NCI-H774 (cell line): Measurements from ENCODE around the gene HSD17B13.
"Not testable (repeated sequence)": the region's sequence is repeated elsewhere in the genome, so short reads cannot be mapped to it uniquely, and the experiment has no call there.

Experiments used
- DNase-seq: peaks from one replicate; lab custom pipeline; 2025; lab: John Stamatoyannopoulos, UW

HSD17B13 gene, protein sequence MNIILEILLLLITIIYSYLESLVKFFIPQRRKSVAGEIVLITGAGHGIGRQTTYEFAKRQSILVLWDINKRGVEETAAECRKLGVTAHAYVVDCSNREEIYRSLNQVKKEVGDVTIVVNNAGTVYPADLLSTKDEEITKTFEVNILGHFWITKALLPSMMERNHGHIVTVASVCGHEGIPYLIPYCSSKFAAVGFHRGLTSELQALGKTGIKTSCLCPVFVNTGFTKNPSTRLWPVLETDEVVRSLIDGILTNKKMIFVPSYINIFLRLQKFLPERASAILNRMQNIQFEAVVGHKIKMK

GRCh38 chr4:87322754-87323153, at the start of gene HSD17B13:
Gene HSD17B13, minus strand, starts transcription at chr4:87322882. Its CDS starts 41 bp downstream, at chr4:87322841.
- no peak for DNase-seq

GRCh38 chr4:87370068-87370467, 47.4 kb upstream of the HSD17B13 start:
- no peak for DNase-seq

- DNase-seq: no peak
These were observed 44.0 kb upstream of the HSD17B13 start for GRCh38 chr4:87366521-87367162.

DNA sequence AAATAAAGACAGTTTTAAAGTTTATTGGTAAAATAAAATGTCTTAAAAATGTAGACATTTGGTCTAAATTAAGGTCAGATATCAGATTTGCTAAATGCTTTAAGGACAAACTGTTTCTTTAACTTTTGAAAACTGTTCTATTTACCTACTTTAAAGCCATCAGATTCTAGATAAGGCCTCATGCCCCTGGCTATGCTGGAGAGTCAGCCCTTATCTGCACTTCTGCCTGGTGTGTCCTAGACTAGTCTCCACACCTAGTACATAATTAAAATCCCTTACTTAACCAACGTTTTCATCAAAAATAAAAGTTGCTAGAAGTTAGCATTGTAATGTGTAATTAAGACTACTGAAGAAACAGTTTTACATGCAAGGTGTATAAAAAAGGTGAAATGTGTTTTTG, 42.7 kb upstream of the HSD17B13 start:
- no peak for DNase-seq

- DNase-seq: no peak
These were observed 40.9 kb upstream of the HSD17B13 start for GRCh38 chr4:87363552-87363951.

DNA sequence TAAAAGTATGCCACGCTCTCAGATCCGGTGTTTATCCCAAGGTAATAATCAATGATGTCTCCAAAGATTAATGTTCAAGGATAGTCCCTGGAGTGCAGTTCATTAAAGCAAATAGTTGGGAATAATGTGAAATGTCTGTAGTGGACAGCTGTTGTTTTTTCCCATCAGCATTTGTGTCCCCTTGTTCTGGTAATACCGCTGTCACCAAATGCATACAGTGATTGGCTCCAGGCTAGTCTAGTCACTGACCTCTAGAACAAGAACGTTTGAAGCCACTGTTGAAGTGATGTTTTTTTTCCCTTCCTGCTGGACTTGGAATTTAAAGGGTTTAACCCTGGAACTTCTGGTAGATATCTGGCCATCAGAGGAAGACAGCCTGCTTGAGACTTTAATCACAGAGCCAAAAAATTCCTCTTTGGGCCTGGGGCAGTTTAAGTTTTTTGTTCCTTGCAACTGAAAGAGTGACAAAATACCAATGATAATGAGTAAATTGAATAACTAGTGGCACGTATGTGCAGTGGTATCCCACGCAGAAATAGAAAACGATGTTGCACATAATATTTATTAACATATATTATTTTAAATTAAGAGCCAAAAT, 37.8 kb upstream of the HSD17B13 start:
- DNase-seq: no peak

DNA sequence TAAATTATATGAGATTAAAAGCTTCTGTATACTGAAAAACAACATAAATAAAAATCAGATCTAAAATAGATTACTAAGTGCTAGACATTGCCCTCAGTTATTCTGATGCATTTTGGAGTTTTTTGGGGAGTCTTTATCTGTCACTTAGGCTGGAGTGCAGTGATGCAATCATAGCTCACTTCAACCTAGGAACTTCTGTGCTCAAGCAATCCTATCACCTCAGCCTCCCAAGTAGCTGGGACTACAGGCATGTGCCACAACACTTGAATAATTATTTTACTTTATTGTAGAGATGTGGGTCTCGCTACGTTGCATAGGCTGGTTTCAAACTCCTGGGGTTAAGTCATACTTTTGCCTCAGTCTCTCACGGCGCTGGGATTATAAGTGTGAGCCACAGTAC, 36.6 kb upstream of the HSD17B13 start:
- no peak for DNase-seq

DNA sequence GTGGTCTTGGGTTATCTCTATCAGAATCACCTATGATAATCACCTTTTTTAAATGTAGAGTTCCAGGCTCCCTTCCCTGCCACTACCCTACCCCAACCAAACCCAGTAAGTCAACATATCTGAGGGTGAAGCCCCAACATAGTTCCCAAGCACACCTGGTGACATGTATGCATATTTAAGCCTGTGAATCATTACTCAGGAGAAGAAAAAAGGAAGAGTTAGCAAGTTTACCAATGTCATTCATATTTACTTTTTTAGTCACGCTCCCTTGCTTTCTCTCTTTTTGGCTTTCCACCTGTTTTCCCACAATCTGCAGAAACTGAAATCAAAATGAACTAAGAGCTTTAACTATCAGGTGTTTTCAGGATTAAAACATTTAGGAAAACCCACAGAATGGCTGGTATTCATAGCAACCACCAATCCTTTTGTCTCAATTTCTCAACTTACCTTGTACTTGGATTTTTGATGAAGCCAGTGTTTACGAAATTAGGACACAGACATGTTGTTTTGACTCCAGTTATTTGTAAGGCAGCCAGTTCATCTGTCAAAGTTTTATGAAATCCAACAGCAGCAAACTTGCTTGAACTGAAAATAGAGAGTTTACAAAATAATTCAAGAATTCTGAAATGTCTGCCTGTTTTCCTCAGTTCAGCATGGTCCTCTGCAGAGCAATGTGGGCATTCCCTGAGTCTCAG, 34.3 kb upstream of the HSD17B13 start:
- DNase-seq: no peak

DNA sequence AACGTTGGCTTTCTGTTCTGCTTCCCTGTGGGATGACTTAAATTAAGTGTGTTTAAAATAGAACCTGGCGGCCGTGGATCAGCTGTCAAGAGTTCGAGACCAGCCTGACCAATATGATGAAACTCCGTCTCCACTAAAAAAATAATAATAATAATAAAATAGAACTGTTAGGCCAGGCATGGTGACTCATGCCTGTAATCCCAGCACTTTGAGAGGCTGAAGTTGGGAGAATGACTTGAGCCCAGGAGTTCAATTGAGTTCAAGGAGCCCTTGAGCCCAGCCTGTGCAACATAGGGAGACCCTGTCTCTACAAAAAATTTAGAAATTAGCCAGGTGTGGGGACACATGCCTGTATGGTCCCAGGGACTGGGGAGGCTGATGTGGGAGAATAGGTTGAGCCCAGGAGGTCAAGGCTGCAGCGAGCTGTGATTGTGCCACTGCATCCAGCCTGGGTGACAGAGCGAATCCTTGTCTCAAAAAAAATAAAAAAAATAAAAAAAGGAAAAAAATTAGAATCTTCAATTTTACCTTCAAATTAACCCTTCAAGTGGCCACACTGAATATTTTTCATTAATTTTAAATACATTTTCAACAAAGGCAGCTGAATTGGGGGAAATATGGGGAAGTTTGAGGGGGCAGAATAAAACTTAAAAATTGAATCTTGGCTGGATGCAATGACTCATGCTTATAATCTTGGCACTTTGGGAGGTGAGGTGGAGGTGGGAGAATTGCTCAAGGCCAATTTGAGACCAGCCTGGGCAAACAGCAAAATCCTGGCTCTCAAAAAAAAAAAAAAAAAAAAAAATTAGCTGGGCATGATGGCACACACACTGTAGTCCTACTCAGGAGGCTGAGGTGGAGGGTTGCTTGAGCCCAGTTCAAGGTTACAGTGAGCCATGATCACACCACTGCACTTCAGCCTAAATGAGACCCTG, 31.8 kb upstream of the HSD17B13 start:
- DNase-seq: no peak

GRCh38 chr4:87353592-87353991, 30.9 kb upstream of the HSD17B13 start:
- no peak for DNase-seq

DNA sequence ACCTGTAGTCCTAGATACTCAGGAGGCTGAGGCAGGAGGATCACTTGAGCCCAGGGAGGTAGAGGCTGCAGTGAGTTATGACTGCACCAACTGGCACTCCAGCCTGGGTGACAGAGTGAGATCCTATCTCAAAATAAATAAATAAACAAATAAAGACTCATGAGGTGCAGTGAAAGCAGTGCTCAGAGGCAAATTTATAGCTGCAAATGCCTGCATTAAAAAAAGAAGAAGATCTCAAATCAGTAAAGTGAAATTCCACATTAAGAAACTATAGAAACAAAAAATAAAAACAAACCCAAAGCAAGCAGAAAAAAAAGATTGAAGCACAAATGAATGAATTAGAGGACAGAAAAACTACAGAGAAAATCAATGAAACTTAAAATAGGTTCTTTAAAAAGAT, 22.5 kb upstream of the HSD17B13 start:
- DNase-seq: no peak

DNA sequence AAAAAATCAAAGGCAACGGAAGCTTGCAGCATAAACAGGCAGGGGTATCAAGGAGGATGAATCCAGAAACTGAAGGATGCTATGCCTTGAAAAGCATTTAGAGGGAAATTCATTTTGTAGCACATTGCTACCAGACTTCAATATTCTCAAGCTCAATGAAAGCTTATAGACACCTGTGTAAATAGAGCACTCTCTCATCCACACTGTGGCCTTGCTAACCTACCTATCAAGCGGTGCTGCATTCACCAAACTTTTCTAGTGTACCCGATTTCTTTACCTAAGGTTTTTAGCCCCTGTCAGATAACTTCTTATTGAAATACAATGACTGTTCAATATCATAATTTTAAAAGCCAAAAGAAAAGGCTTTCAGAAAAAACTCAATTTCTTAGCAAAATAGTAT, 20.2 kb upstream of the HSD17B13 start:
- no peak for DNase-seq

- DNase-seq: not testable (repeated sequence)
These were observed 19.4 kb upstream of the HSD17B13 start for GRCh38 chr4:87341954-87342635.

DNA sequence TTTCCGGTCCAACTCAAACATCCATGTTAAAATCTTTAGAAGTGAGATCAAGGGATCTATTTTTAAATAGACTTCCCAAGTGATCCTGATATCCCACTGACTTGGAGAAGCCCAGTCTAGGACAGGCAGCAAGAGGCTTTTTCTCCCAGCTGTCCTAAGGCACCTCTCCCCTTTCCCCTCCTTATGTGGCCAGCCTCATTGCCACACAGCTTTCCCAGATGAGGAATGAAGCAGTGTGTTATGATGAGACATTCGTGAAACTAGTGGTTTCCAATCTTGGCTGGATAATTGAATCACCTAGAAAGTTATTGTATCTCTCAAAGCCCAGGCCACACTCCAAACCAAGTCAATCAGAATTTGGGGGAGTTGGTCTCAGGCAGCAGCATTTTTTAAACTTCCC, 16.8 kb upstream of the HSD17B13 start:
- DNase-seq: no peak

GRCh38 chr4:87337361-87337760, 14.7 kb upstream of the HSD17B13 start:
- DNase-seq: no peak

DNA sequence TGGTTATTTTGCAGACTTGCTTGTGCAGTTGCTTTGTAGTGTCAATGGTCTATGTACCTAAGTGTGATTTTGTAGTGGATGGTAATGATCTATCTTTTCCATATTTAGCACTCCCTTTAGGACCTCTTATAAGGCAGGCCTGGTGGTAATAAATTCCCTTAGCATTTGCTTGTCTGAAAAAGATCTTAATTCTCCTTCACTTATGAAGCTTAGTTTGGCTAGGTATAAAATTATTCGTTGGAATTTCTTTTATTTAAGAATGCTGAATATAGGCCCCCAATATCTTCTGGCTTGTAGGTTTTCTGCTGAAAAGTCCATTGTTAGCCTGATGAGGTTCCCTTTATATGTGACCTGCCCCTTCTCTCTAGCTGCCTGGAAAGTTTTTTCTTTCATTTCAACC, 10.6 kb upstream of the HSD17B13 start:
- DNase-seq: no peak

DNA sequence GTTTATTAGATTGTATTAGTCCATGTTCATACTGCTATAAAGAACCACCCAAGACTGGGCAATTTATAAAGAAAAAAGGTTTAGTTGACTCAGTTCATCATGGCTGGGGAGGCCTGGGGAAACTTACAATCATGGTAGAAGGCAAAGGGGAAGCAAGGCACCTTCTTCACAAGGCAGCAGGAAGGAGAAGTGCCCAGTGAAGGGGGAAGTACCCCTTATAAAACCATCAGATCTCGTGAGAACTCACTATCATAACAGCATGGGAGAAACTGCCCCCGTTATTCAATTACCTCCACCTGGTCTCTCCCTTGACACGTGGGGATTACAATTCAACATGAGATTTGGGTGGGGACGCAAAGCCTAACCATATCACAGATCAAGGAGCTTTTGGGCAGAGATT, 8.1 kb upstream of the HSD17B13 start:
- DNase-seq: no peak

- DNase-seq: no peak
These were observed 4.5 kb upstream of the HSD17B13 start for GRCh38 chr4:87327136-87327535.

DNA sequence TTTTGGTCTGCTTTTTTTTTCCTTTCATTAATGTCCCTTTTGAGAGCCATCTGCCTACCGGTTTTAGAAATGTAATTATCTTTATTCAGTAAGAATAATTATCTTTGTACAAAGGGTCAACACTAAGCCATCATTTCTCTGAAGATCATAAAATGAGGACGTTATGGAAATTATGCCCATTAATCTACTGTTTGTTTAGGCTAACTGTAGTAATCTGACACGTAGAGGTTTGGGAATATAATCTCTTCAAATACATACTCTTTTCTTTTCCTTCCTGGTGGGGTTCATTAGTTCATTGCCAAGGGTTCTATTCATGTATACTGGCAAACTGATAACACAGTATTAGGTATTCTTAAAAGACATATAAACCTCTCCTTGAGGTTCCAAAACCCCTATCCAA, 3.8 kb upstream of the HSD17B13 start:
- DNase-seq: no peak

GRCh38 chr4:87321888-87322287, 794 bp downstream of the HSD17B13 start:
- DNase-seq: no peak

DNA sequence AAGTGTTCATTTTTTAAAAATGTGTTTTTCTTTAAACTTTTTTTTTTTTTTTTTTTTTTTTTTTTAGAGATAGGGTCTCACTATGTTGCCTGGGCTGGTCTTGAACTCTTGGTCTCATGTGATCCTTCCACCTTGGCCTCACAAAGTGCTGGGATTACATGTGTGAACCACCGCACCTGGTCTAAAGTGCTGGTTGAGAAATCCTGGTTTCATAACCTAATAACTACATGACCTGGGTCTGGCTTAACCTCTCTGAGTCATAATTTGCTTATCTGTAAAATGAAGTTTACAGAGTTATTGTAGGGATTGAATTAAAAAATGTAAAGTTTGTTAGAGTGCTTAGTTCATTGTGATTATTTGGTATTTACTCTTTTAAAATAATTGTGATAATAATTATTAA, 5.2 kb downstream of the HSD17B13 start:
- DNase-seq: no peak
